OCI-LY1 (cell line): ENCODE data around the gene ICAM2.

Experiments used
- H2AFZ ChIP-seq: fragments of 200-600 bp; sonication (generic), shearing (Covaris generic); 2 replicates; pipeline ENCODE4 v1.6.0; 2014; ENCODE audit warnings: antibody characterized with exemption, mild to moderate bottlenecking, low read length
- H3F3A ChIP-seq: fragments of 200-600 bp; sonication (generic), shearing (Covaris generic); 2 replicates; pipeline ENCODE4 v1.6.0; 2014; ENCODE audit warnings: mild to moderate bottlenecking, antibody characterized with exemption, low read length, moderate library complexity; ENCODE audit not compliant: insufficient read depth
- H3K27ac ChIP-seq: fragments of 200-600 bp; sonication (generic); 2 replicates; pipeline ENCODE4 v1.5.1; 2014; ENCODE audit warnings: low read length, mixed run types, mild to moderate bottlenecking, low read depth; ENCODE audit not compliant: poor library complexity, severe bottlenecking
- H3K27me3 ChIP-seq: fragments of 200-600 bp; sonication (generic); 2 replicates; pipeline ENCODE4 v1.6.0; 2014; ENCODE audit warnings: antibody characterized with exemption, mild to moderate bottlenecking, low read length, moderate library complexity; ENCODE audit not compliant: insufficient read depth
- H3K36me3 ChIP-seq: fragments of 200-600 bp; sonication (generic); 2 replicates; pipeline ENCODE4 v1.6.1; 2014; ENCODE audit warnings: mild to moderate bottlenecking, antibody characterized with exemption, low read length, moderate library complexity, mixed read lengths; ENCODE audit not compliant: insufficient read depth
- H3K4me1 ChIP-seq: fragments of 200-600 bp; sonication (generic); 2 replicates; pipeline ENCODE4 v1.5.1; 2014; ENCODE audit warnings: mild to moderate bottlenecking, low read length, moderate library complexity; ENCODE audit not compliant: insufficient read depth, severe bottlenecking
- H3K4me2 ChIP-seq: fragments of 200-600 bp; sonication (generic), shearing (Covaris generic); 2 replicates; pipeline ENCODE4 v1.6.1; 2014; ENCODE audit warnings: low read length
- H3K4me3 ChIP-seq: fragments of 200-600 bp; sonication (generic); 2 replicates; pipeline ENCODE4 v1.5.1; 2014; ENCODE audit warnings: low read length, low read depth, mild to moderate bottlenecking, mixed read lengths; ENCODE audit not compliant: poor library complexity, severe bottlenecking
- H3K79me2 ChIP-seq: fragments of 200-600 bp; shearing (Covaris generic); 2 replicates; pipeline ENCODE4 v1.6.1; 2016; ENCODE audit warnings: mixed run types, low read length, mixed read lengths; ENCODE audit not compliant: insufficient read depth
- H3K9ac ChIP-seq: fragments of 200-600 bp; sonication (generic), shearing (Covaris generic); 2 replicates; pipeline ENCODE4 v1.6.1; 2014; ENCODE audit warnings: mild to moderate bottlenecking, low read length, mixed read lengths
- H3K9me2 ChIP-seq: fragments of 200-600 bp; sonication (generic), shearing (Covaris generic); 2 replicates; pipeline ENCODE4 v1.6.1; 2014; ENCODE audit warnings: low read depth, mild to moderate bottlenecking, low read length, mixed read lengths
- H3K9me3 ChIP-seq: fragments of 200-600 bp; shearing (Covaris generic); 2 replicates; pipeline ENCODE4 v1.6.1; 2014; ENCODE audit warnings: low read length, mixed read lengths
- H4K20me1 ChIP-seq: fragments of 200-600 bp; sonication (generic), shearing (Covaris generic); 2 replicates; pipeline ENCODE4 v1.6.0; 2016; ENCODE audit warnings: mild to moderate bottlenecking, low read length; ENCODE audit not compliant: insufficient read depth
- EZH2 ChIP-seq: fragments of 200-600 bp; sonication (generic), shearing (Covaris generic); IDR thresholded peaks from 2 replicates; pipeline ENCODE4 v1.8.0; 2017; ENCODE audit warnings: borderline replicate concordance, mixed run types, mild to moderate bottlenecking, antibody characterized with exemption, low read length, moderate library complexity, mixed read lengths
- TF ChIP-seq, protein P1 (sequence below): fragments of 200-600 bp; sonication (generic), shearing (Covaris generic); IDR thresholded peaks from 2 replicates; pipeline ENCODE4 v1.5.1; 2017; ENCODE audit warnings: mild to moderate bottlenecking, antibody characterized with exemption, low read length, moderate library complexity, mixed read lengths

Gene ICAM2

DNA sequence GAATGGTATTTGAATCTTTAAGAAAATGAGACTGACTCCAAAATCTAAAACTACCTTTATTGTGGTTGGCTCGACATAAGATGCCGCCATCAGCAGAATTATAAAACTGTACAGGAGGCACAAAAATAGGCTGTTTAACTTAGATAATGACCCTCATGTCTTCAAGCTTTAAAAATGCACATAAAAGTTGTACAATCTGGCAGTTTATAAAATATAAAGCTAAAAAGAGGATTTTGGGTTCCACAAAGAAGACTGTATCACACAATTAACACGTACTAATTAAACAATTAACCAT lies 18.6 kb upstream of the ICAM2 start:
- TF ChIP-seq, protein P1, sequence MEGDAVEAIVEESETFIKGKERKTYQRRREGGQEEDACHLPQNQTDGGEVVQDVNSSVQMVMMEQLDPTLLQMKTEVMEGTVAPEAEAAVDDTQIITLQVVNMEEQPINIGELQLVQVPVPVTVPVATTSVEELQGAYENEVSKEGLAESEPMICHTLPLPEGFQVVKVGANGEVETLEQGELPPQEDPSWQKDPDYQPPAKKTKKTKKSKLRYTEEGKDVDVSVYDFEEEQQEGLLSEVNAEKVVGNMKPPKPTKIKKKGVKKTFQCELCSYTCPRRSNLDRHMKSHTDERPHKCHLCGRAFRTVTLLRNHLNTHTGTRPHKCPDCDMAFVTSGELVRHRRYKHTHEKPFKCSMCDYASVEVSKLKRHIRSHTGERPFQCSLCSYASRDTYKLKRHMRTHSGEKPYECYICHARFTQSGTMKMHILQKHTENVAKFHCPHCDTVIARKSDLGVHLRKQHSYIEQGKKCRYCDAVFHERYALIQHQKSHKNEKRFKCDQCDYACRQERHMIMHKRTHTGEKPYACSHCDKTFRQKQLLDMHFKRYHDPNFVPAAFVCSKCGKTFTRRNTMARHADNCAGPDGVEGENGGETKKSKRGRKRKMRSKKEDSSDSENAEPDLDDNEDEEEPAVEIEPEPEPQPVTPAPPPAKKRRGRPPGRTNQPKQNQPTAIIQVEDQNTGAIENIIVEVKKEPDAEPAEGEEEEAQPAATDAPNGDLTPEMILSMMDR = no peak
- TF ChIP-seq EZH2 = no peak
- H3K4me3 ChIP-seq = no peak overlapping the region
- H3K9me3 ChIP-seq = no peaks in the 10 kb centered on the region
- H4K20me1 ChIP-seq = no peaks in the 10 kb centered on the region
- no peak overlapping the region for H3K4me2 ChIP-seq
- no peaks in the 10 kb centered on the region for H3K27me3 ChIP-seq
- H2AFZ ChIP-seq = no peak overlapping the region
- no peaks in the 10 kb centered on the region for H3K36me3 ChIP-seq
- no peaks in the 10 kb centered on the region for H3F3A ChIP-seq
- H3K4me1 ChIP-seq = no peaks in the 10 kb centered on the region
- no peak overlapping the region for H3K27ac ChIP-seq
- no peak overlapping the region for H3K9ac ChIP-seq
- H3K79me2 ChIP-seq = no peaks in the 10 kb centered on the region
- H3K9me2 ChIP-seq = no peaks in the 10 kb centered on the region

DNA sequence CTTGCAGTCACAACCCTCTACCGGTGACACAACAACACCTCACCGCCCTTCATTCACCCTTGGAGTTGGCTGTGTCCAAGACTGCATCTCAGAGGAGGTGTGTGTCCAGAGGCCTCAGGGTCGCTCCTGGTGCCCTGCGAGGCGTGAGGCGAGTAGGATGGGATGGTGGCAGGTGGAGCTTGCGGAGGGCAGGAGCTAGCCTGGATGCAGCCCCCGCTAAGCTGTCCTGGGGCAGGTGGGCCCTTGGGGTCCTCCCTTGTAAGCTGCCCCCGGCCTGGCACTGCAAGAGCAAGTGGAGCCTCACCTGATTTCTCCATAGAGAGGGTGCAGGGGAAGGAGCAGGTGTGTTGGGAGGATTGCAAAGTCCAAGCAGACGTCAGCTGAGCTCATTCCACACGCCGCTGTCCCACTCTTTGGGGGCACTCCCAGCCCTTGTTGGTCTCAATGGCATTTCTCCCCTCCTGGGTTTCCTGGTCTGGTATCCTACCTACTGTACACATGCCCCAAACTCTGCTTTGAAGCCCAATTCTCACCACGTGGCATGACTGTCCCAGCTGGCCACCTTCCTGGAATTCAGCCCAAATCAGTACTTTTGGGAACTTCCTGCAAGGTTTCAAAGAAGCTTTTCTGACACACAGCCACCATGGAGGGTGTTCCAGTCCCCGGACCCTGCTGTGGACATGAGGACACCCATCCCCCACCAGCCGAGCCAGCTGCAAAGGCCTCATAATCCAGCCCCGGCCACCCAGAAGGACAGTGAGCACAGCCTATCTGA lies 18.1 kb upstream of the ICAM2 start:
- no peak overlapping the region for H3K9ac ChIP-seq
- no peaks in the 10 kb centered on the region for H3K27me3 ChIP-seq
- no peak for TF ChIP-seq EZH2
- TF ChIP-seq, protein P1 = no peak
- no peaks in the 10 kb centered on the region for H3K9me2 ChIP-seq
- H3K4me1 ChIP-seq = no peaks in the 10 kb centered on the region
- H3K4me3 ChIP-seq = no peak overlapping the region
- H3F3A ChIP-seq = no peaks in the 10 kb centered on the region
- H3K4me2 ChIP-seq = no peak overlapping the region
- H3K9me3 ChIP-seq = no peaks in the 10 kb centered on the region
- H2AFZ ChIP-seq = no peak overlapping the region
- no peaks in the 10 kb centered on the region for H4K20me1 ChIP-seq
- no peak overlapping the region for H3K27ac ChIP-seq
- H3K36me3 ChIP-seq = no peaks in the 10 kb centered on the region
- H3K79me2 ChIP-seq = no peaks in the 10 kb centered on the region

DNA sequence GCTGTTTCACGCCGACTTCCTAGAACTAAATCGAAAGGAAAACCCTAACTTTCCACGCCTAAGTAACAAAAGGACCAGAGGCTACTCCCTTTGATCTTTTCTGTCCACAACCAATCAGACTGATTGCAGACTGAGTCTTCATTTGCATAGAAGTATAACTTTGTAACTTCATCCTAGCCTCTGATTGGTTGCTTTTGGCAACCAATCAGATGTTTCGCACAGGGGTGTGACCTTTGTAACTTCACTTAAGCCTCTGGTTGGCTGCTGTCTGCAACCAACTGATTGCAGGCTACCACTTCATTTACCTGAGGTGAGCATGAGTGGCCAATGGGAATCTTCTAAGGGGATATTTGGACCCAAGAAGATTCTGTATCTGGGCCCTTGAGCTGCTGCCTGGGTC lies 17.4 kb upstream of the ICAM2 start:
- no peaks in the 10 kb centered on the region for H3K27me3 ChIP-seq
- H3K4me1 ChIP-seq = no peaks in the 10 kb centered on the region
- no peak overlapping the region for H3K27ac ChIP-seq
- H3K4me3 ChIP-seq = no peak overlapping the region
- no peak overlapping the region for H3K4me2 ChIP-seq
- no peak overlapping the region for H3K9ac ChIP-seq
- no peaks in the 10 kb centered on the region for H3K36me3 ChIP-seq
- TF ChIP-seq EZH2 = no peak
- TF ChIP-seq, protein P1 = no peak
- no peaks in the 10 kb centered on the region for H3K79me2 ChIP-seq
- H3K9me2 ChIP-seq = no peaks in the 10 kb centered on the region
- no peaks in the 10 kb centered on the region for H3K9me3 ChIP-seq
- no peaks in the 10 kb centered on the region for H3F3A ChIP-seq
- no peak overlapping the region for H2AFZ ChIP-seq
- H4K20me1 ChIP-seq = no peaks in the 10 kb centered on the region
